AG04449 (cell line): Measurements from ENCODE around the gene CREB5.

Experiments
- CTCF ChIA-PET: fragments of 350-600 bp; formaldehyde crosslinking; extraction: SDS; loops from one replicate; lab custom pipeline; 2021; ENCODE audit warnings: antibody characterized with exemption; lab: Yijun Ruan, JAX
- POLR2A ChIA-PET: fragments of 400-600, 350-600 bp; formaldehyde crosslinking; extraction: SDS; loops from one replicate; lab custom pipeline; 2020; ENCODE audit warnings: antibody characterized with exemption, inconsistent platforms; lab: Yijun Ruan, JAX
- DNase-seq: peaks from one replicate; pipeline ENCODE4 v3.0.0-alpha.2; 2010; ENCODE audit warnings: low read depth, low spot score
- H3K4me3 ChIP-seq: 2 replicates; pipeline ENCODE4 v1.5.1; 2011; ENCODE audit warnings: low read depth, mild to moderate bottlenecking, control low read depth, low read length
- TF ChIP-seq, protein P1 (sequence below): IDR thresholded peaks from one replicate; pipeline ENCODE4 v1.5.1; 2011; ENCODE audit warnings: mild to moderate bottlenecking, moderate library complexity, low read length, control low read depth, inconsistent platforms; ENCODE audit not compliant: insufficient read depth; ENCODE audit errors: missing control alignments

CREB5 gene

DNA sequence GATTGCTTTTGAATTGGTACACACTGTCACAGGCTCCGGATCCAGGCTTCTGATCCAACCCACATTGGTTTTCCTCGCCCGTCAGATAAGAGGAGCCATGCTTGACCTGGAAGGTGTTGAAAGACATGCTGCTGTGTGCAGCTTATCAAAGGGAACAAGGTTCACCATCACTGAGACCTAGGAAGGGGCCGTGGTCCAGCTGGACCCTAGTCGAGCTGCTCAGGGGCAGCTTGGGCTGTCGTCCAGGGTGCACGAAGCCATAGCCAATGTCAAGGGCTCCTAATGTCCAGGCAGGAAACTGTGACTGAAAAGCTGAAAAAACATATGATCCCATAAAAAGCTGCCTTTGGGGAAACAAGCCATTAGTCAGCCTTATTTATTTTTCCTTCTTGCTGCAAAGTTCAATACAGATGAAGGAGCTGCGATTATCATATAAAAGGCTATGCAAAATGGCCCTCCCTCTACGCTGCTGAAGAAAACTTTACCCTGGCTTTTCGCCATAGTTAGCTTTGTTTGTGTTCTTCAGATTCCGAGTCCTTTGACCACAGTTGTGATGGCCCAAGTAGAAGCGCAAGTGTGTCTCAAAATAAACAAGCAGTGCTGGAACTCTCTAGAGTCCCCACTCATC lies 118.0 kb downstream of the CREB5 start:
- POLR2A ChIA-PET: no interaction called here
- CTCF ChIA-PET: no interaction called here
- no peak for DNase-seq
- TF ChIP-seq, protein P1, sequence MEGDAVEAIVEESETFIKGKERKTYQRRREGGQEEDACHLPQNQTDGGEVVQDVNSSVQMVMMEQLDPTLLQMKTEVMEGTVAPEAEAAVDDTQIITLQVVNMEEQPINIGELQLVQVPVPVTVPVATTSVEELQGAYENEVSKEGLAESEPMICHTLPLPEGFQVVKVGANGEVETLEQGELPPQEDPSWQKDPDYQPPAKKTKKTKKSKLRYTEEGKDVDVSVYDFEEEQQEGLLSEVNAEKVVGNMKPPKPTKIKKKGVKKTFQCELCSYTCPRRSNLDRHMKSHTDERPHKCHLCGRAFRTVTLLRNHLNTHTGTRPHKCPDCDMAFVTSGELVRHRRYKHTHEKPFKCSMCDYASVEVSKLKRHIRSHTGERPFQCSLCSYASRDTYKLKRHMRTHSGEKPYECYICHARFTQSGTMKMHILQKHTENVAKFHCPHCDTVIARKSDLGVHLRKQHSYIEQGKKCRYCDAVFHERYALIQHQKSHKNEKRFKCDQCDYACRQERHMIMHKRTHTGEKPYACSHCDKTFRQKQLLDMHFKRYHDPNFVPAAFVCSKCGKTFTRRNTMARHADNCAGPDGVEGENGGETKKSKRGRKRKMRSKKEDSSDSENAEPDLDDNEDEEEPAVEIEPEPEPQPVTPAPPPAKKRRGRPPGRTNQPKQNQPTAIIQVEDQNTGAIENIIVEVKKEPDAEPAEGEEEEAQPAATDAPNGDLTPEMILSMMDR: no peak
- no peak overlapping the region for H3K4me3 ChIP-seq

DNA sequence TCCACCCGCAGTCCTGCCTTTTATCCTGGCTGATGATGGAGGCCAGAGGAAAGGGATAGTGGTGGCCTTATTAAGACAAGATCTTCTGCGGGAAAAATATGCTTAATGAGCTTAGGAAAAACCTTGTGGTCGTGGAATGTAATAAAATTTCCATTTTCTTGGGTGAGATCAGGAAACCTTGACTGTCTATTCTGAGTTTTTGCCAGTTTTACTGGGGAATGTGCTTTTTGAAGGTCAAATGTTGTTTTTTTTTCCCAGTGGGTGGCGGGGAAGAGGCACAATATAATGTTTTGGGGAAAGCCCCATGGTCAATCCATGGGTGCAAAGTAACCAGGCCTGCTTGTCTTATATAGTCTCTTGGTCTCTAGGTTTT lies 118.5 kb downstream of the CREB5 start:
- ChIA-PET POLR2A (no interaction called here), CTCF (no interaction called here)
- TF ChIP-seq, protein P1: no peak
- no peak overlapping the region for H3K4me3 ChIP-seq
- DNase-seq: no peak

DNA sequence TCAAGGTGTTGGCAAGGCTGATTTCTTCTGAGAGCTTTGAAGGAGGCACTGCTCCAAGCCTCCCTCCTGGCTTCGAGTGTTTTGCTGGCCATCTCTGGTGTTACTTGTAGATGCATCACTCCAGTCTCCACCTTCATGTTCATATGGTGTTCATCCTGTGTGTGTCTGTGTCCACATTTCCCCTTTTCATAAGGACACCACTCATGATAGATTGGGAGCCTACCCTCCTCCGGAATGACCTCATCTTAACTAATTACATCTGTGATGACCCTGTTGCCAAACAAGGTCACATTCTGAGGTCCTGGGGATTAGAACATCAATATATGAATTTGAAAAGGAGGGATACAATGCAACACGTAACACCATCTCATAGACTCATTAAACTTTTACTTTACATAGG lies 119.0 kb downstream of the CREB5 start:
- CTCF ChIA-PET: no interaction called here
- no peak overlapping the region for H3K4me3 ChIP-seq
- DNase-seq: no peak
- TF ChIP-seq, protein P1: no peak
- POLR2A ChIA-PET: no interaction called here

- DNase-seq: no peak
- ChIA-PET CTCF (no interaction called here), POLR2A (no interaction called here)
- no peak overlapping the region for H3K4me3 ChIP-seq
- TF ChIP-seq, protein P1: no peak
Measured at GRCh38 chr7:28532181-28532580, 119.9 kb downstream of the CREB5 start.

- CTCF ChIA-PET: no interaction called here
- no peak for DNase-seq
- no peak overlapping the region for H3K4me3 ChIP-seq
- POLR2A ChIA-PET: no interaction called here
- TF ChIP-seq, protein P1: no peak
Measured at GRCh38 chr7:28533267-28533666, 120.9 kb downstream of the CREB5 start.

DNA sequence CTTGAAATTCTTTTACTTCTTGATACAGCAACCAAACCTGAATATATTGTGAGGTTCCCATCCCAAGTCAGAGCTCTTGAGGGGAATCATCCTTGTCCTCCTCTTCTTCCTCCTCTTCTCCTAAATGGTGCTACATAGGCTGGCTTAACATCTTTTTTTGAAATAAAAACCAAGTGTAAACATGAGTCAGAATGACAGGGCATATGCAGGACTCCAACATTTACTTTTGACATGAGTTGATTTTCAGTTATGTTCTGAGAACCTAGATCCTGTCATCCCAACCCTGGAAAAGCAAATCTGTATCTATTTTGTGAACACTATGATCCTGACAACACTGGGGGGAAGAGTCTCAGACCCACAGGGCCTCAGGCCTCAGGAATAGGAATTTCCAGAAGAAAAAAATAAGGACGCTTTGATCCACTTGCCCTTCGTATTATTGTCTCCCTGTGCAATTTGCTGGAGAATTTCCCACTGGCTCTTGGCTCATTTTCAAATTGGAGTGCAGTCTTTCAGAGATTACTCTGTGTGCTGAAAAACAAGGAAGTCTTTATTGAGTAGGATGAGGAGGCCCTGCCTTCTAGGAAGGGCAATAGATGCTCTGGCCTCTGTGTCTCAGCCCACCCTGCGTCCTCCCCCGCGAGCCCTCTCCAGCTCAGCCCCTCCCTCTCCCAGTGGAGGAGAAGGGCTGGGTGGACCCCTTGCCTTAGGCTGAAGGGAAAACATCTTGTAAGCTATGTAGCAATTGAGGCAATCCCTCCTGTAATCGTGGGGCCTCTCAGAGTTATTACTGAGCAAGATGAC lies 121.6 kb downstream of the CREB5 start:
- POLR2A ChIA-PET: no interaction called here

More for the DNA sequence above, 121.6 kb downstream of the CREB5 start:
- DNase-seq: no peak
- TF ChIP-seq, protein P1: no peak
- no peak overlapping the region for H3K4me3 ChIP-seq
- CTCF ChIA-PET: no interaction called here
